Stimulated activated CD4-positive, alpha-beta T cell treated with anti-CD3 and anti-CD28 coated beads, TNF-alpha, amount 100 ng/mL, for 4 hours (primary cell): ENCODE results near the gene TRIM46.
"Not testable (repeated sequence)": the region's sequence is repeated elsewhere in the genome, so short reads cannot be mapped to it uniquely, and the experiment has no call there.

ENCODE experiments used
- DNase-seq, 3 experiments: peaks; one replicate each; pipeline ENCODE4 v3.0.0-alpha.2; 2020; ENCODE audit warnings: low read depth in 3 of 3

TRIM46 gene

DNA sequence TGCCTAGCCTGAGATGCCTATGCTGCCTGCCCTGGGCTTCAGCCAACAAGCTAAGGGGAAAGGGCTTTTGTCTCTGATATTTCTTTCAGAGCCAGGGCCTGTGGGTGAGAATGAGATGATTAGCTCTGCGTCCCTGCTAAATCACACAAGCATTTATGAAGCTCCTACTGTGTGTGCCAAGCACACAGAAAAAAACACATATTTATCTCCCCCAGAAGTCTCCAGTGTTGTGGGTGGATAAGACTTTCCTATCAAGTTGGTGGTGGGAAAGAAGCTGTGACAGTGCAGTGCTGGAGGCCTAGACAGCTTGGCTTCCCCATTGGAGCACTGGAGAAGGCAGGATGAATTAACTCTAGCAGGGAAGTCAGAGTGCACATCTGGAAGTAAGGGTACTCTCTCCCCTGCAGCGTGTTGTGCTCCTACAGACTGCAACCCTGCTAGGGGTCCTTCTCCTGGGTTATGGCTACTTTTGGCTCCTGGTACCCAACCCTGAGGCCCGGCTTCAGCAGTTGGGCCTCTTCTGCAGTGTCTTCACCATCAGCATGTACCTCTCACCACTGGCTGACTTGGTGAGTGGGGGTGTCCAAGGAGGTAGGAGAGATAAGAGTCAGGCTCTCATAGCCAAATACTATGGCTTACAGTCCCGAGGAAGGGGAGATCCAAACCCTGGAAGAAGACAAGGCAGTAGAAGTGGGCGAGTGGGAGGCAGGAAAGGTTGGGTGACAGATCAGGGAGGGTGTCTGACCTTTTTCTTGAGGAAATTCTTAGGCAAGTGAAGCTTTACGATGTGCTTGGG, 36.3 kb upstream of the TRIM46 start:
- DNase-seq, result no peak

DNA sequence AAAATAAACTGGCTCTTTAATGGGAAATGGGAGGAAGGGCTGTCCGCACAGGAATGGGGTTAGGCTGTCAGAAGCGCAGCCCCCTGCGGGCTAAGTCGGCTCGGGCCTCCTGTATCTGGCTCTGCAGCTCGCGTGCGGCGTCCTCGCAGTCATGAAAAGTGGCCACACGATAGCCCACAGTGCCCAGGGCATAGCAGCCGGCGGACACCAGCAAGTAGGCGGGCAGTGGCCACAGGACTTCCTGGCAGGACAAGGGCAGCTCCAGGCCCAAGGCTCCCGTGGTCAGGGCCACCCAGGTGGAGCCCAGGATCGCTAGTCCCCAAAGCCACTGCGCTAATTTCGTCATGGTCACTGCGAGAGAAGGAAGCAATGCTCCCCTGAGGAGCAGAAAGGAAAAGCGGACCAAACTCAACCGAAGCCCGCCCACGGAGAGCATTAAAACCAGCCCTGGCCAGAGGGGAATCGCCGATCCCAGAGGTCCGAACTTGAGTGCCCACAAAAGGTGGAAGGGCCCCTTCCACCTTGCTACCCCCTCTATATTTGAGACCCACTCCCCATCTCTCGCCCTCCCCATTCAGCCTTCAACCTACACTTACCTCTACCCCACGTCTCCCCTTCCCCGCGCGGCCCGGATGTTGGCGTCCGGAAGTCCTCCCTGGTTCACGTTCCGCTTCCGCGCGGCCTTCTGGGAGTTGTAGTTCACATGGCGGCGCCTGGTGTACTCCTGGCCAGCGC, 33.6 kb upstream of the TRIM46 start, which contains the start of gene DPM3:
Gene DPM3, minus strand, starts transcription at position 637 of the 735 bp plus-strand sequence. Its CDS starts 291 bp downstream, at position 346.
- DNase-seq, result peak; percentile 79 to 82 (median 81)

DNA sequence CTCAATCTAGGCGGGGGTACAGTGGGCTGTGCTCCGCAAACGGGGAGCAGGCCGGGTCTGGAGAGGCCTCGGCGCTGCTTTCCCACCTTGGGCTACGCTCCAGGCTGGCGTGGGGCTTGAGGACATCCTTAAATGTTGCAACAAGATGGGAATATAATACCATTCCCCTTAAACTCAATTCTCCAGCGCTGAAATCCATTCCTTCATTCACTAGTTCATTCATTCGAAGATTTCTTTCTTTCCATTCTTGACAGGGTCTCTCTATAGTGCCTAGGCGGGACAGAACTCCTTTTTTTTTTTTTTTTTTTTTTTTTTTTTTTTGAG, 33.1 kb upstream of the TRIM46 start:
- DNase-seq, result no peak

DNA sequence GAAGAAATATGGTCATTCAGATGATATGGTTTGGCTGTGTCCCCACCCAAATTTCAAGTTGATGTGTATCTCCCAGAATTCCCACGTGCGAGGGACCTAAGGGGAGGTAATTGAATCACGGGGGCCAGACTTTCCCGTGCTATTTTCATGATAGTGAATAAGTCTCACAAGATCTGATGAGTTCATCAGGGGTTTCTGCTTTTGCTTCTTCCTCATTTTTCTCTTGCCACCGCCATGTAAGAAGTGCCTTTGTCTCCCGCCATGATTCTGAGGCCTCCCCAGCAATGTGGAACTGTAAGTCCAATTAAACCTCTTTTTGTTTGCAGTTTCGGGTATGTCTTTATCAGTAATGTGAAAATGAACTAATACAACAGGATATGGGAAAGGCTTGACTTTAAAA, 31.9 kb upstream of the TRIM46 start:
- DNase-seq, result no peak

DNA sequence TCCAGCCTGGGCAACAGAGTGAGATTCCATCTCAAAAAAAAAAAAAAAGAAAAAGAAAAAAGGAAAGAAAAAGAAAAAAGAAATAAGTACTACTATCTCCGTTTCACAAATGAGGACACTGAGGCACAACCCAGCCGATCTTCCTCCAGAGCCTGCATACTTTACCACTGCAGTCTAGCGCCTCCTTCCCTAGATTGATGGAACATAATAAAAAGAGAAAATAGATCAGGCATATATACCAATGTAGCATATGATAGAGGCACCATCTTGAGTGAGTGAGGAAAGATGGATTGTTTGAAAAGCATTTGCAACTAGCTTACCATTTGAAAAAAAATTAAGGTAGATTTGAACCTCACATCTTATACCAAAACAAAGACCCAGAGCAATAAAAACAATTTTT, 28.2 kb upstream of the TRIM46 start:
- no peak for DNase-seq

DNA sequence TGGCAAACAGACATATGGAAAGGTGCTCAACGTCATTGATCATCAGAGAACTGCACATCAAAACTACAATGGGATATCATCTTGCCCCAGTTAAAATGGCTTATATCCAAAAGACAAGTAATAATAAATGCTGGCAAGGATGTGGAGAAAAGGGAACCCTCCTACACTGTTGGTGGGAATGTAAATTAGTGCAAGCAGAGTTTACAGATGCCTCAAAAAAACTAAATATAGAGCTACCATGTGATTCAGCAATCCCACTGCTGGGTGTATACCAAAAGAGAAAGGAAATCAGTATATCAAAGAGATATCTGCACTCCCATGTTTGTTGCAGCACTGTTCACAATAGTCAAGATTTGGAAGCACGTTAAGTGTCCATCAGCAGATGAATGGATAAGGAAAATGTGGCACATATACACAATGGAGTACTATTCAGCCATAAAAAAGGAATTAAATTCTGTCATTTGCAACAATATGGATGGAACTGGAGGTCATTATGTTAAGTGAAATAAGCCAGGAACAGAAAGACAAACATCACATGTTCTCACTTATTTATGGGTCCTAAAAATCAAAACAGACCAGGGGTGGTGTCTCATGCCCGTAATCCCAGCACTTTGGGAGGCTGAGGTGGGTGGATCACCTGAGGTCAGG, 17.5 kb upstream of the TRIM46 start:
- DNase-seq, result not testable (repeated sequence)

DNA sequence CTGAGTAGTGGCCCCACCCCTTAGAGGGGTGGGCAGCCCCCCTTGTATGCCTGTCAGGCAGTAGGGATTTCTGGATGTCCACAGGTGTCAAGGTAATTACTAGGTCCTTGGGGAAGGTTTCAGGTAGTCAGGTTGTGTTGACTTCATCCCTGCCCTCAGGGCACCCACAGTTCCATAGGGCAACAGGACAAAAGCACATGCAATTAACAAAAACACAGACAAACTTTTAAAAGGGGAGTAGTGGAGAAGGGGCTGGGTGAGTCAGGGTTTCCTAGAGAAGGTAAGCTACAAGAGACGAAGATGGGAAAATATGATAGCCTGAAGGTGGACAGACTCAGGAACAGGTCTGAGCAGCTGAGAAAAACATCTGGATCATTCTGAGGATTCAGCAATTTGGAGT, 14.7 kb upstream of the TRIM46 start:
- no peak for DNase-seq

DNA sequence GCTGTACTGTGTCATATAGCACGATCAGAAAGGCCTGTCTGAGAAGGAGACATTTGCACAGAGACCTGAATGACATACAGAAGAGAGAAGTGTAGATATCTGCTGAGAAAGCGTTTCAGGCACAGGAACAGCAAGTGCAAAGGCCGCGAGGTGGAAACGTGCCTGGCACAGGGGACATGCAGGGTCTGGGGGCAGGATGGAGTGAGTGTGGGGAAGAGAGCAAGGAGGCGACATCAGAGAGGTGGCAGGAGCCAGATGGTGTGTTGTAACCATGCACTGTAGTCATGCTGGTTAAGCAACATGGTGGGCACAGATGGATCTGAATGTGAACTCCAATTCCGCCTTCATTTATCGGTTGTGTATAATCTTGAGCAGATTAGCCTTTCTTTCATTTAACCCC, 13.5 kb upstream of the TRIM46 start:
- no peak for DNase-seq

DNA sequence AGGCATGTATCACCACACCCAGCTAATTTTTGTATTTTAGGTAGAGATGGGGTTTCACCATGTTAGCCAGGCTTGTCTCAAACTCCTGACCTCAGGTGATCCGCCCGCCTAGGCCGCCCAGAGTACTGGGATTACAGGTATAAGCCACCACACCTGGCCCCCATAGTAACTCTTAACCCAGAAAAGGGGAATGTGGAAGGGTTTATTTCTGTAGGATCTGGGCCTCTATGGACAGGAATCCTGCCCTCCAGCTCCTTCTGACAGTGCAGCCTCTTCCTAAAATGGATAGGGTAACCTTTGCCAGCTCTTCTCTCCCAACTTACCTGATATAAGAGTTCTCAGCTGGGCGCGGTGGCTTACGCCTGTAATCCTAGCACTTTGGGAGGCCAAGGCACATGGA, 11.0 kb upstream of the TRIM46 start:
- DNase-seq, result not testable (repeated sequence)

DNA sequence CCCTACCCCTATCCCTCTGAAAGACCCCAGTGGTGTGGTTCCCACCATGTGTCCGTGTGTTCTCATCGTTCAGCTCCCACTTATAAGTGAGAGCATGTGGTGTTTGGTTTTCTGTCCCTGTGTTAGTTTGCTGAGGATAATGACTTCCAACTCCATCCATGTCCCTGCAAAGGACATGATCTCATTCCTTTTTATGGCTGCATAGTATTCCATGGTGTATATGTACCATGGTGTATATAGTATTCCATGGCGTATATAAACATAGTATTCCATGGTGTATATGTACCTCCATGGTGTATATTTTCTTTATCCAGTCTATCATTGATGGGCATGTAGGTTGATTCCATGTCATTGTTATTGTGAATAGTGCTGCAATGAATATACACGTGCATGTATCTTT, 9.9 kb upstream of the TRIM46 start:
- not testable (repeated sequence) for DNase-seq

DNA sequence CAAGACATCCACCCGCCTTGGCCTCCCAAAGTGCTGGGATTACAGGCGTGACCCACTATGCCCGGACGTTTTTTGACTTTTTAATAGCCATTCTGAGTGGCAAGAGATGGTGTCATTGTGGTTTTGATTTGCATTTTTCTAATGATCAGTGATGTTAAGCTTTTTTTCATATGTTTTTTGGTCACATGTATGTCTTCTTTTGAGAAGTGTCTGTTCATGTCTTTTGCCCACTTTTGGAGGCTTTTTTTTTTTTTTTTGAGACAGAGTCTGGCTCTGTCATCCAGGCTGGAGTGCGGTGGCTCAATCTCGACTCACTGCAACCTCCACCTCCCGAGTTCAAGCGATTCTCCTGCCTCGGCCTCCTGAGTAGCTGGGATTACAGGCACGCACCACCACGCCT, 9.0 kb upstream of the TRIM46 start:
- not testable (repeated sequence) for DNase-seq

DNA sequence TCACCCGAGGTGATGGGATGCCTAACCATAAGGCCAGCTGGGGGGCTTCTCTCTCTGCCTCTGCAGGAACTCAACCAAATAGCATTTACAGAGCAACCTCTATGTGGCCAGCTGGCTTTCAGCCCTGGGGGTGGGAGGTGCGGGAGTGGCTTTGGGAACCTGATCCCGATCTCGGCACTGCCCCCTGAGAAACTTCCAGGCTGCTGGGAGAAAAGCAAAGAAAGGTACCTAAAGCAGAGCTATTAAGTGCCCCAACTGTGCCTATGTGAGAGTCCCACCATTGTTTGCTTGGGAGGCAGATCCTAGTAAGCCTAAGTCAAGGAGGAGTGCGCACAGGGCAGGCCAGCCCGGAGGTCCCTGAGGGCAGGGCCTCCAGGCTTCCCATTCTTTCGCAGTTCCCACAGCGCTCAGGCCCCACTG, 7.6 kb upstream of the TRIM46 start:
- DNase-seq, result no peak

DNA sequence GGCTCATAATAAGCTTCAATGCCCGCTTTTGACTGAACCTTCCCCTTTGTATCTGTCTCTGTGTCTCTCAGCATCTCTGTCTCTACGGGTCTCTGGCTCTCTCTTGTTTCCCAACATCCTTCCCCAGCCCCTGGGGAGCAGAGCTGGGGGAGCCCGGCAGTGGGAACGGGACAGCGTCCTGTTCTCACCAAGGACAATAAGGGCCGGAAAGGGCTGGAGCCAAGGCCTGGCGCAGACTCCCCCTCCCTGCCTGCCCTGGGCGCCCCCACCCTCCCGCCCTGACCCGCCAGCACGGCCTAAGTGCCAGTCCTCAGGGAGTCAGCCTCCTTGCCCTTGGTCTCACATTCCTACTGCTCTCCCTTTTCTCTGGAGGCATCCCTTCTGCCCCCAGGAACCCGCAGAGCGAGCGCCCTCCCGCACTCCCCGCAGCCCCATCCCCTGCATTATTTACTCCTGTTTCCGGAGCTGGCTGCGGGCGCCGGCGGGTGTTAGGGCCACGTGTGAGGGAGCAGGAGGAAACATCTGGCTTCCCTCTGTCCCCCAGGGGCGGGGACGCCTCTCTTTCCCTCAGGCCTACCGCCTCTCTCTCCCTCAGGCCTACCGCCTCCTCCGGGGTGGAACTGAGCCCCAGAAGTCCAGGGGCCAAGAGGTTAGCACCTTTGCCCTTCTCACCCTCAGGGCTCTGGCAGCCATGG, 7.0 kb upstream of the TRIM46 start:
- no peak for DNase-seq

DNA sequence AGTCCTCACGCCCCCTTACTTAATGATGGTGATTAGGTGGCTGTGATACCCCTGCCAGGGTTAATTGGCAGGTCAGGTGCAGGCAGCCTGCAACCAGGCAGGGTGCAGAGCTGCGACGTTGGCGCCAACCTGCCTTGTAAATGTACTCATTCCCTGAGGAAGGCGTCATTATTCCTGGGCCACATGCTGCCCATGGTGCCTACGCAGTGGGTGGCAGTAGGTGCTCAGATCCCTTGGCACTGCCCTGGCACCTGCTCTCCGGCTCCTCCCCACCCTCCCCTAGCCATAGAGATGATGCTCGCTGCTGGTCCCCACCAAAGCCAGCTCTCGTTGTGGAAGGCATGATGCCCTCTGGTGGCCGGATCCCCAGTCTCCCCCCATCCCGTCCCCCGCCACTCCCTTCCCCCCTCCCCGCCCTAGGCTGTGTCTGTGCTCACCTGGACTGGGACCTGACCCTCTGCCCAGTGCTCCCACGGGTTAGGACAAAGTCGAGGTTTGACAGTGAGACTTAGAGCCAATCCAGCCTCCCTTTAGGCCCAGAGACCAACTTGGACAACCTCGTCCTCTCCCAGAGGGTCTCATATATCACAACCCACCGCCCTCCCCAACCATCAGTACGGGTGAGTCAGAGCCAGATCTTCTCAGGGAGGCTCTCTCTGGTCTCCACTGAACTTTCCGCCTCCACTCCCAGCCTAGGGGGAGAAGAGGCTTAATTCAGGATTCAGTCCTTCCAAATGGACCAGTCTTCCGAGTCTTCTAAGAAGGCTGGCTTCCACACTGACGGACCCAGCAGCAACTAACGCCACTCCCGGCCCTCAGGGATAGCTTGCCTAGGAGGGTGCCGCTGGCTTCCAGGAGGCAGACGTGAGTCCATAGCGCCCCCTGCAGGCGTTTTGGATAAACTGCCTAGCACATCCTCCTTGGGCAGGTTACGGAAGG, 6.2 kb upstream of the TRIM46 start:
- DNase-seq, result peak; percentile 66 to 83 (median 79)

DNA sequence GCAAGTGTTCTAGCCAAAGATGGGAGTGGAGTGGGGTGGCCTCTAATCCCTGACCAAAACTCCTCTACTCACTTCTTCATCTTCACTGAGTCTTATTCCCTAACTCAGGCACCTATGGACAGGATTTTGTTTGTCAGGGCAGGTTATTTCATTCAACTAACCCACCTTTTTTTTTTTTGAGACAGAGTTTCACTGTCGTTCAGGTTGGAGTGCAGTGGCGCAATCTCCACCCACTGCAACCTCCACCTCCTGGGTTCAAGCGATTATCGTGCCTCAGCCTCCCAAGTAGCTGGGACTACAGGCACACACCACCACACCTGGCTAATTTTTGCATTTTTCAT, 5.6 kb upstream of the TRIM46 start:
- DNase-seq, result not testable (repeated sequence)

DNA sequence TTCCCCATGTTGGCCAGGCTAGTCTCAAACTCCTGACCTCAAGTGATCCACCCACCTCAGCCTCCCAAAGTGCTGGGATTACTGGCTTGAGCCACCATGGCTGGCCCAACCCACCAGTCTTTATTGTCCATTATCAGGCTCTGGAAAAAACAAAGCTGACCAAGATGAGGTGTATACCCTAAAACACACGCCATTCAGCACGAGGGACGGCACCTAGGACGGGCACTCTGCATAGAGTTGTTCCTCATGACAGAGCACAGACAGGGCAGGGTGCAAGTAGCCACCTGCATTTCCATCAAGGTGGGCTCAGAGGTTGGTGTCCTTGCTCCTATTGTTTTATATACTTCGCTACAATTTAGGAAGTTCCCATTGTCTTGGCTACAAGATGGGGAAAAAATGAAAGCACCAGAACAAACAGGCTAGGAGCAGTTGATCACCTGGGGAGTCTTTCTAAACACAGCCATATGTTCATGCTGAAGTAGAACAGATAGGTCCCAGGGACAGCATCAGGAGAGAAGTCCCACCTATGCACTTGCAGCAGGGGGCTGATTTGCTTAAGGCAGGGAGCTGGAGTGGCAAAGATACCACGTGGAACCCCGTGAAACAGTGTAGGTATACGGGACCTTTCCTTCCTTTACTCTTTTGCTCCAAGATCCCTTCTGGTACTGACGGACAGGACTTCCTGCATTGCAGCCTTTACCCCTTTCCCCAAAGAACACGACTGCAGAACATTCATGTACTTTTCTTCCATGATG, 5.0 kb upstream of the TRIM46 start:
- no peak for DNase-seq

DNA sequence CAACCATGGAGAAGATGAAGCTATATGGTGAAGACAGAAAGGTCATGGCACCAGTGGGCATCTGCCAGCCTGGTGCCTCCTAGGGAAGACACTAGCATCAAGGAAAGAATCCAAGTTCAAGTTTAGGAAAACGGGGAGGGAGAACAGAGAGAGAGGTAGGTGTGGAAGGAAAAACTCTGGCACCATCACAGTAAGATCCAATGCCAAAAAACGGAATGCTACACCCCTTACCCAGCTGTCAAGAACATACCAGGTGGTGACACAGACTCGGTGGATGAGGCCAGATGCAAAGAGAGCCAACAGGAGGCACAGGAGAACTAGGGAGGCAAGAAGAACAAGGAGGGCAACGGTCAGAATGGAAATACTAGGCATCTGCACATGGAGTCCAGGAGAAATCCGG, 4.1 kb upstream of the TRIM46 start:
- DNase-seq, result no peak

DNA sequence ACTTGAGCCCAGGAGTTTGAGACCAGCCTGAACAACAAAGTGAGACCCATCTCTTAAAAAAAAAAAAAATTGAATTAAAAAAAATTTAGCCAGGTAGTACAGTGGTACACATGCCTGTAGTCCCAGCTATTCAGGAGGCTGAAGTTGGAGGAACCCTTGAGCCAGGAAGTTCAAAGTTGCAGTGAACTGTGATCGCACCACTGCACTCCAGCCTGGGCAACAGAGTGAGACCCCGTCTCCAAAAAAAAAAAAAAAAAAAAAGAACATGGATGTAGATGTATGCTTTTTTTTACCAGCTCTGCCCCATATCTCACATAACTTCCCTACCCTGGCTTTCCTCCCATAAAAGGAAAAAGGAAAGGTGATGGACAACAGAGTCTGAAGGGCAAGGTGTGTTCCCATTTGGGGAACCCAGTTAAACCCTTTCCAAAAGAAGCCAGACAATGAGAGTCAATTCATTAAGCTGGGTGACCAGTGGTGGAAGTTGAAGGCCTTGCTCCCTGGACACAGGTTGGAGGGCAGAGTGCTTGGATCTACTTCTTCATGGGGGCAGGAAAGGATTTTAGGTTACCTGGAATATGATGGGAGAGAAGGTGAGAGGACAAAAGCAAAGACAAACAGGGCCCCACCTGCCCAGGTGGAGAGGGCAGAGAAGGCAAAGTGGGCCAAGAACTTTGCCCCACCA, 3.4 kb upstream of the TRIM46 start:
- no peak for DNase-seq

DNA sequence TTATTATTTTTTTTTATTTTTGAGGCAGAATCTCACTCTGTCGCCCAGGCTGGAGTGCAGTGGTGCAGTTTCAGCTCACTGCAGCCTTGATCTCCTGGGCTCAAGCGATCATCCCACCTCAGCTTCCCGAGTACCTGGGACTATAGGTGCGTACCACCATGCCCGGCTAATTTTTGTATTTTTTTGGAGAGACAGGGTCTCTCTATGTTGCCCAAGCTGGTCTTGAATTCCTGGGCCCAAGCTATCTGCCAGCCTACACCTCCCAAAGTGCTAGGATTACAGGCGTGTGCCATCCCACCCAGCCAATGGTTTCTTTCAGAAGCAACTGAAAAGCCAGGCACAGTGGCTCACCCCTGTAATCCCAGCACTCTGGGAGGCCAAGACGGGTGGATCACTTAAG, 2.8 kb upstream of the TRIM46 start:
- no peak for DNase-seq
